Measurements from ENCODE around the gene ADAM12. TPM values are rescaled to one million over a fixed set of nuclear protein-coding genes. Genes with fewer than 3 reads are reported as not detected.

ADAM12 gene
- total and polyA plus RNA-seq, 2 of the 13 experiments (the other 11 are each of a cell fraction or from before 2014, with no cell fraction given): not detected

DNA sequence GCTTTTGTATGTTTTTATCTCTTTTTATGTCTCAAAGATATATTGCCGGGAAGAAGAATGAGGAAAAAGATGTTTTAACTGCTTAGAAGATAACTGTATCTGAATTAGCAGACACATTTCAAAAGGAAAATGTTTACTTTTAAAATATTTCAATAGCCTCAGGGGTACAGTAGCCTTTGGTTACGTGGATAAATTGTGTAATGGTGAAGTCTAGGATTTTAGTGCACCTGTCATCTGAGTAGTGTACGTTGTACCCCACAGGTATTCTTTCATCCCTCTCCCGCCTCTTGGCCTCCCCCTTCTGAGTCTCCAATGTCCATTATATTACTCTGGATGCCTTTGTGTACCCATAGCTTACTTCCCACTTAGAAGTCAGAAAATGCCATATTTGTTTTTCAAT, 269.8 kb downstream of the ADAM12 start (continued):
- TF ChIP-seq, protein P1, sequence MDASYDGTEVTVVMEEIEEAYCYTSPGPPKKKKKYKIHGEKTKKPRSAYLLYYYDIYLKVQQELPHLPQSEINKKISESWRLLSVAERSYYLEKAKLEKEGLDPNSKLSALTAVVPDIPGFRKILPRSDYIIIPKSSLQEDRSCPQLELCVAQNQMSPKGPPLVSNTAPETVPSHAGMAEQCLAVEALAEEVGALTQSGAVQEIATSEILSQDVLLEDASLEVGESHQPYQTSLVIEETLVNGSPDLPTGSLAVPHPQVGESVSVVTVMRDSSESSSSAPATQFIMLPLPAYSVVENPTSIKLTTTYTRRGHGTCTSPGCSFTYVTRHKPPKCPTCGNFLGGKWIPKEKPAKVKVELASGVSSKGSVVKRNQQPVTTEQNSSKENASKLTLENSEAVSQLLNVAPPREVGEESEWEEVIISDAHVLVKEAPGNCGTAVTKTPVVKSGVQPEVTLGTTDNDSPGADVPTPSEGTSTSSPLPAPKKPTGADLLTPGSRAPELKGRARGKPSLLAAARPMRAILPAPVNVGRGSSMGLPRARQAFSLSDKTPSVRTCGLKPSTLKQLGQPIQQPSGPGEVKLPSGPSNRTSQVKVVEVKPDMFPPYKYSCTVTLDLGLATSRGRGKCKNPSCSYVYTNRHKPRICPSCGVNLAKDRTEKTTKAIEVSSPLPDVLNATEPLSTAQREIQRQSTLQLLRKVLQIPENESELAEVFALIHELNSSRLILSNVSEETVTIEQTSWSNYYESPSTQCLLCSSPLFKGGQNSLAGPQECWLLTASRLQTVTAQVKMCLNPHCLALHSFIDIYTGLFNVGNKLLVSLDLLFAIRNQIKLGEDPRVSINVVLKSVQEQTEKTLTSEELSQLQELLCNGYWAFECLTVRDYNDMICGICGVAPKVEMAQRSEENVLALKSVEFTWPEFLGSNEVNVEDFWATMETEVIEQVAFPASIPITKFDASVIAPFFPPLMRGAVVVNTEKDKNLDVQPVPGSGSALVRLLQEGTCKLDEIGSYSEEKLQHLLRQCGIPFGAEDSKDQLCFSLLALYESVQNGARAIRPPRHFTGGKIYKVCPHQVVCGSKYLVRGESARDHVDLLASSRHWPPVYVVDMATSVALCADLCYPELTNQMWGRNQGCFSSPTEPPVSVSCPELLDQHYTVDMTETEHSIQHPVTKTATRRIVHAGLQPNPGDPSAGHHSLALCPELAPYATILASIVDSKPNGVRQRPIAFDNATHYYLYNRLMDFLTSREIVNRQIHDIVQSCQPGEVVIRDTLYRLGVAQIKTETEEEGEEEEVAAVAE (CRISPR knock-in tag; IDR thresholded peaks at IDR 0.05; ENCODE audit: borderline replicate concordance): no peak
- TF ChIP-seq PCBP2 (optimal IDR thresholded peaks at IDR 0.05; ENCODE audit: low read depth, low read length, poor library complexity, severe bottlenecking): no peak

DNA sequence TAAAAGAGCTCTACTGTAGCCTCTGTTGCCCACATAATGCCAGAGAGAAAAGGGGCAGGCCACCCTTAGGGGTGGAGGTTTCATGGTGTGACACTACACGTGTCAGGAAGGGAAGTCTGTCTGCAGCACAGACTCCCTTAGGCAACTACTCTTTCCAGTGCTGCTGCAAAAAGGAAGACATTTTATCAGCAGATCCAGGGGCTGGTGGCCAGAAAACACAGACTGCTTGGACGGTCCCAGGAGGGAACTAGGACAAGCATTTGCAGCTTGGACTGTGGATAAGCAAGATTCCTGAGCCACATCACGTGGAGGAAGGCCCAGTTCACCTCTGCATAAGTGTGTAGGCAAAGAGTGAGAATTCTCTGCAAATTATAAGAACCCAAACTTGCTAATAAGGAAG, 271.1 kb downstream of the ADAM12 start:
- Histone ChIP-seq H3K27me3 (ENCODE audit: control insufficient read depth in 1 of 2, insufficient read depth in 2 of 2, low read length in 2 of 2) (peaks cover 0 to 3% of the 10 kb centered on the region in 2 experiments; a peak in 1 of 5 replicates), H3K9me3 (ENCODE audit: low read length) (no peaks in the 10 kb centered on the region), H3K9ac (ENCODE audit: insufficient read depth, low read depth, low read length) (no peak overlapping the region), H3K4me2 (ENCODE audit: low read depth, low read length) (no peak overlapping the region), H3K4me3 (replicated peaks in 1 of 3; ENCODE audit: insufficient read depth in 1 of 3, low read depth in 2 of 3, low read length in 3 of 3) (no peak overlapping the region), H4K20me1 (ENCODE audit: insufficient read depth, low read length) (no peaks in the 10 kb centered on the region), H3K36me3 (replicated peaks in 1 of 2; ENCODE audit: control insufficient read depth in 1 of 2, insufficient read depth in 2 of 2, low read length in 2 of 2) (no peaks in the 10 kb centered on the region), H3K79me2 (ENCODE audit: insufficient read depth, low read length) (no peaks in the 10 kb centered on the region), H3K27ac (ENCODE audit: extremely low read length, insufficient read depth, low read length) (no peak overlapping the region), H2AFZ (ENCODE audit: low read length) (no peak overlapping the region), H3K4me1 (ENCODE audit: insufficient read depth, low read length) (no peaks in the 10 kb centered on the region)
- in situ Hi-C loops (cut with HindIII; ENCODE audit: extremely low pct_ligation_motif_present, low pct_unique_long_range_greater_than_20kb) (no loop called here), intact Hi-C loops (cut with micrococcal nuclease; ENCODE audit: unreplicated experiment) (no loop called here)
- DNase-seq (ENCODE audit: low spot score): no peak
- CTCF ChIA-PET (ENCODE audit: low intra/inter-chr PET ratio, low total read pairs): no interaction called here
- no TSS peak for BruUV-seq (replicated peaks)
- TF ChIP-seq PTBP1 (IDR thresholded peaks at IDR 0.05; ENCODE audit: low read depth, low read length, poor library complexity, severe bottlenecking) (no peak), PHB2 (IDR thresholded peaks at IDR 0.05; ENCODE audit: partially characterized antibody) (no peak), ZNF775 (CRISPR knock-in tag; IDR thresholded peaks at IDR 0.05; ENCODE audit: borderline replicate concordance) (no peak)
- TF ChIP-seq, protein P2, sequence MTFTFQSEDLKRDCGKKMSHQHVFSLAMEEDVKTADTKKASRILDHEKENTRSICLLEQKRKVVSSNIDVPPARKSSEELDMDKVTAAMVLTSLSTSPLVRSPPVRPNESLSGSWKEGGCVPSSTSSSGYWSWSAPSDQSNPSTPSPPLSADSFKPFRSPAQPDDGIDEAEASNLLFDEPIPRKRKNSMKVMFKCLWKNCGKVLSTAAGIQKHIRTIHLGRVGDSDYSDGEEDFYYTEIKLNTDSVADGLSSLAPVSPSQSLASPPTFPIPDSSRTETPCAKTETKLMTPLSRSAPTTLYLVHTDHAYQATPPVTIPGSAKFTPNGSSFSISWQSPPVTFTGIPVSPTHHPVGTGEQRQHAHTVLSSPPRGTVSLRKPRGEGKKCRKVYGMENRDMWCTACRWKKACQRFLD (CRISPR knock-in tag; IDR thresholded peaks at IDR 0.05; ENCODE audit: borderline replicate concordance): no peak
- TF ChIP-seq, protein P3, sequence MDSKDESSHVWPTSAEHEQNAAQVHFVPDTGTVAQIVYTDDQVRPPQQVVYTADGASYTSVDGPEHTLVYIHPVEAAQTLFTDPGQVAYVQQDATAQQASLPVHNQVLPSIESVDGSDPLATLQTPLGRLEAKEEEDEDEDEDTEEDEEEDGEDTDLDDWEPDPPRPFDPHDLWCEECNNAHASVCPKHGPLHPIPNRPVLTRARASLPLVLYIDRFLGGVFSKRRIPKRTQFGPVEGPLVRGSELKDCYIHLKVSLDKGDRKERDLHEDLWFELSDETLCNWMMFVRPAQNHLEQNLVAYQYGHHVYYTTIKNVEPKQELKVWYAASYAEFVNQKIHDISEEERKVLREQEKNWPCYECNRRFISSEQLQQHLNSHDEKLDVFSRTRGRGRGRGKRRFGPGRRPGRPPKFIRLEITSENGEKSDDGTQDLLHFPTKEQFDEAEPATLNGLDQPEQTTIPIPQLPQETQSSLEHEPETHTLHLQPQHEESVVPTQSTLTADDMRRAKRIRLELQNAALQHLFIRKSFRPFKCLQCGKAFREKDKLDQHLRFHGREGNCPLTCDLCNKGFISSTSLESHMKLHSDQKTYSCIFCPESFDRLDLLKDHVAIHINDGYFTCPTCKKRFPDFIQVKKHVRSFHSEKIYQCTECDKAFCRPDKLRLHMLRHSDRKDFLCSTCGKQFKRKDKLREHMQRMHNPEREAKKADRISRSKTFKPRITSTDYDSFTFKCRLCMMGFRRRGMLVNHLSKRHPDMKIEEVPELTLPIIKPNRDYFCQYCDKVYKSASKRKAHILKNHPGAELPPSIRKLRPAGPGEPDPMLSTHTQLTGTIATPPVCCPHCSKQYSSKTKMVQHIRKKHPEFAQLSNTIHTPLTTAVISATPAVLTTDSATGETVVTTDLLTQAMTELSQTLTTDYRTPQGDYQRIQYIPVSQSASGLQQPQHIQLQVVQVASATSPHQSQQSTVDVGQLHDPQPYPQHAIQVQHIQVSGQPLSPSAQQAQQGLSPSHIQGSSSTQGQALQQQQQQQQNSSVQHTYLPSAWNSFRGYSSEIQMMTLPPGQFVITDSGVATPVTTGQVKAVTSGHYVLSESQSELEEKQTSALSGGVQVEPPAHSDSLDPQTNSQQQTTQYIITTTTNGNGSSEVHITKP (CRISPR knock-in tag; IDR thresholded peaks at IDR 0.05; ENCODE audit: low read depth): no peak
- POLR2A ChIA-PET: no interaction called here
- no peak for ATAC-seq
- FAIRE-seq: no peak
- WGBS (ENCODE audit: low lambda C conversion rate): 0% methylated on average over 2 of the region's 3 CpGs
